Measurements from ENCODE around the gene MACROD1.

DNA sequence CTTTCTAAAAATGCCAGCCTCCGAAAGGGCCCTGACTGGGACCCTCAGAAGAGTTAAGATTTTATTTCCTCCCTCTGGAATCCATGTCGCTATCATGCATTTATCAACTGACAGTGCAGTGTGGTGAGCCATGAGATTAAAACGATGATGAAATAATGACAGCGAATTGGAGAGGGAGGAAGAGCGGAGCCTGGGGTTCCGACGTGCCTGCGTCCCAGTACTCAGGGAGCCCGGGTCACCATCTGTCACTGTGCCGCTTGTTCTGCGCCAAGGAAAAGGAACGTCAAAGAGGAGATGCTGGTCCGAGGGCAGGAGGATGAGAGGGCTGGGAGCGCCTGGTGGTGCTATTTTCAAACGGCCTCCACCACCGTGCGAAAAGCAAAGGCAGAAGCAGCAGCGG lies 46.2 kb downstream of the MACROD1 start:
- TF ChIP-seq, protein P1, sequence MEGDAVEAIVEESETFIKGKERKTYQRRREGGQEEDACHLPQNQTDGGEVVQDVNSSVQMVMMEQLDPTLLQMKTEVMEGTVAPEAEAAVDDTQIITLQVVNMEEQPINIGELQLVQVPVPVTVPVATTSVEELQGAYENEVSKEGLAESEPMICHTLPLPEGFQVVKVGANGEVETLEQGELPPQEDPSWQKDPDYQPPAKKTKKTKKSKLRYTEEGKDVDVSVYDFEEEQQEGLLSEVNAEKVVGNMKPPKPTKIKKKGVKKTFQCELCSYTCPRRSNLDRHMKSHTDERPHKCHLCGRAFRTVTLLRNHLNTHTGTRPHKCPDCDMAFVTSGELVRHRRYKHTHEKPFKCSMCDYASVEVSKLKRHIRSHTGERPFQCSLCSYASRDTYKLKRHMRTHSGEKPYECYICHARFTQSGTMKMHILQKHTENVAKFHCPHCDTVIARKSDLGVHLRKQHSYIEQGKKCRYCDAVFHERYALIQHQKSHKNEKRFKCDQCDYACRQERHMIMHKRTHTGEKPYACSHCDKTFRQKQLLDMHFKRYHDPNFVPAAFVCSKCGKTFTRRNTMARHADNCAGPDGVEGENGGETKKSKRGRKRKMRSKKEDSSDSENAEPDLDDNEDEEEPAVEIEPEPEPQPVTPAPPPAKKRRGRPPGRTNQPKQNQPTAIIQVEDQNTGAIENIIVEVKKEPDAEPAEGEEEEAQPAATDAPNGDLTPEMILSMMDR (IDR thresholded peaks at IDR 0.05; ENCODE audit: insufficient read depth, low read depth, low read length) = no peak
- TF ChIP-seq EZH2 (IDR thresholded peaks at IDR 0.05; ENCODE audit: insufficient read depth, low read length) = no peak

Measured in astrocyte (in vitro differentiated cells and primary cell).